Ovary (tissue), 9 donors: ENCODE results near the gene UEVLD. TPM values are rescaled to one million over a fixed set of nuclear protein-coding genes. Genes with fewer than 3 reads are reported as not detected.

Experiments used
- DNase-seq, 5 donors: peaks; one replicate each; pipeline ENCODE4 v3.0.0-alpha.2; 2019 to 2020
- H3K27ac ChIP-seq, 2 donors: fragments of 200-600 bp; one replicate each; pipeline versions ENCODE4 v1.5.1 to v1.8.0; 2019 to 2022
- H3K27me3 ChIP-seq: fragments of 200-600 bp; one replicate; pipeline ENCODE4 v1.8.0; 2022
- H3K36me3 ChIP-seq: fragments of 200-600 bp; sonication (generic); one replicate; pipeline ENCODE4 v1.5.1; 2019
- H3K4me1 ChIP-seq: one replicate; pipeline ENCODE4 v1.8.1; 2013; ENCODE audit warnings: mild to moderate bottlenecking, moderate library complexity; ENCODE audit not compliant: insufficient read depth
- H3K4me3 ChIP-seq: fragments of 200-600 bp; sonication (generic); one replicate; pipeline ENCODE4 v1.5.1; 2017
- H3K9me3 ChIP-seq, 2 donors: fragments of 200-600 bp in 1 of 2; sonication (generic) in 1 of 2; one replicate each; pipeline versions ENCODE4 v1.5.1 to v1.8.1; 2013 to 2019; ENCODE audit warnings: mild to moderate bottlenecking in 1 of 2, moderate library complexity in 1 of 2
- CTCF ChIP-seq, 3 donors: fragments of 450-650 bp in 2 of 3; fragments of 200-600 bp in 1 of 3; IDR thresholded peaks; one replicate each; pipeline versions ENCODE4 v1.5.1 to v1.8.0; 2016 to 2022; ENCODE audit warnings: antibody characterized with exemption in 3 of 3, mild to moderate bottlenecking in 1 of 3
- EP300 ChIP-seq: sonication (generic); formaldehyde crosslinking; IDR thresholded peaks from one replicate; pipeline ENCODE4 v1.6.1; 2017; ENCODE audit warnings: antibody characterized with exemption
- POLR2A ChIP-seq: fragments of 450-650 bp; IDR thresholded peaks from one replicate; pipeline ENCODE4 v1.6.1; 2017; ENCODE audit warnings: antibody characterized with exemption, mild to moderate bottlenecking, moderate library complexity
- WGBS, 3 donors: extraction: QIAGEN DNeasy Blood & Tissue Kit in 1 of 3; methylation state at CpG; one replicate each; pipeline versions ENCODE4 v1.1.5 to v1.1.7; 2013 to 2017; 5-methylcytosine and 5-hydroxymethylcytosine counted together
- intact Hi-C, 4 donors: fragments of 100-400 bp; cut with DNase I; formaldehyde crosslinking; loops; one replicate each; pipeline versions ENCODE4 v1.11.0 to v1.15.1; 2022 to 2023
- polyA plus RNA-seq, 2 donors: library from polyadenylated mRNA; stranded (reverse); fragments of 200-250 nt in 1 of 2; fragments of 350-450 nt in 1 of 2; fragmentation: Illumina TruSeq in 1 of 2; extraction: RNeasy Lipid Tissue Mini Kit (QIAGEN cat#74804) in 1 of 2; gene quantifications; one replicate each; pipeline ENCODE4 v1.2.3, GENCODE V29; 2013 to 2014
- total RNA-seq, 7 donors: library from RNA; depleted of rRNA in 2 of 7; stranded (reverse); fragments of >200 nt in 2 of 7; fragmentation: NEBNext Ultra II Directional in 3 of 7; extraction: Animal tissue kit (Norgen Biotek cat#: 25700) in 3 of 7; gene quantifications; one replicate each; pipeline versions ENCODE4 v1.1.0 to v1.2.4, GENCODE V29; 2016 to 2023
- donor health status: DM: no; HTN: no; CAD: no; lungs with moderate emphysema.
- donor health status: DM: no; HTN: no; CAD: no.
- donor health status: Bipolar disorder and iron deficiency.
- donor health status: DM: yes; HTN: yes; CAD: no.
- donor health status: DM: no; HTN: no; CAD: no.
- donor health status: DM: yes; HTN: yes; CAD: no.

The UEVLD gene
- total and polyA plus RNA-seq, 9 donors, result 7.0 to 22.9 (median 16.7) TPM

DNA sequence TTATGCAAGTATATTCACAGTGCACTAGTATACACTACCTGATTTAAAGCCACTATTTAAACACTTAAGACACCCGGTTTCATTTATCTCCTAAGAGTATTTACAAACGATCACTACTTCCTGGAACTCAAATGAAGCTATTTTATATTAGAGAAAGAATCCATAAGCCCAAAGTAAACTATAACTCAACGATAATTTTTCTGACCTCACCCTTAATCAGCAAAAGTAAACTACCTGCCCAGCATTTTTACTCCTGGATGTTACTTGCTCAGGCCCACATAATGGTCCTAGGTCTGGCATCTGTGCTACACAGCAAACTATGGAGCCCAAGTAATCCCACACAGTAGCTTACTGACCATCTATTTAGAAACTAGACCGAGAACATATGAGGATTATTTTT, 95.2 kb downstream of the UEVLD start:
- H3K4me1 ChIP-seq, result peaks cover 1% of the 10 kb centered on the region
- no peaks in the 10 kb centered on the region for H3K9me3 ChIP-seq
- H3K27ac ChIP-seq, result no peak overlapping the region
- DNase-seq, result no peak
- H3K36me3 ChIP-seq, result no peaks in the 10 kb centered on the region
- H3K27me3 ChIP-seq, result no peaks in the 10 kb centered on the region
- no peak for TF ChIP-seq EP300
- TF ChIP-seq POLR2A, result no peak
- no peak for TF ChIP-seq CTCF (IDR thresholded peaks at IDR 0.05)
- H3K4me3 ChIP-seq, result no peak overlapping the region
- WGBS, 3 donors, result 66 to 84% (median 68%) methylated on average over 4 of the region's 4 CpGs
- intact Hi-C loops, result no loop called here

DNA sequence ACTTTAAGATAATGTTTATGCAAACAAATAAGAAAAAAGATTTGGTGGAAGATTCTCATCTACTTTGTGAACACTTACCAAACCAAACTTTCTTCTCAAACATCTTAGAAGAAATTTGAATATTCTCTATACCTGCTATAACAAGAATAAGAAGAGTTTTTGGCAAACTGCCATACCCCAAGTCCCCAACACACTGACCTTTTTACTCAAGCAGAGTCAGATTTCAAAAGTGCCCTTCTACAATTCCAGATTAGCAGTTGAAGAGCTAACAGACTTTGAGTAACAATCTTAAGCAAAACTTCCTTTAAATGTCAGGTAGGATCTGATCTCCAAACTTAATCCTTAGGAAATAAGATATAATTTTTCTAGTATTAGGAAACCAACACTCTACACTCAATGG, 95.6 kb downstream of the UEVLD start:
- no peak for DNase-seq
- no peak overlapping the region for H3K27ac ChIP-seq
- intact Hi-C loops, result no loop called here
- no peak overlapping the region for H3K4me3 ChIP-seq
- TF ChIP-seq EP300 (no peak), POLR2A (no peak), CTCF (IDR thresholded peaks at IDR 0.05) (no peak)
- no peaks in the 10 kb centered on the region for H3K27me3 ChIP-seq
- H3K36me3 ChIP-seq, result no peaks in the 10 kb centered on the region
- peaks cover 1% of the 10 kb centered on the region for H3K4me1 ChIP-seq
- H3K9me3 ChIP-seq, result no peaks in the 10 kb centered on the region

DNA sequence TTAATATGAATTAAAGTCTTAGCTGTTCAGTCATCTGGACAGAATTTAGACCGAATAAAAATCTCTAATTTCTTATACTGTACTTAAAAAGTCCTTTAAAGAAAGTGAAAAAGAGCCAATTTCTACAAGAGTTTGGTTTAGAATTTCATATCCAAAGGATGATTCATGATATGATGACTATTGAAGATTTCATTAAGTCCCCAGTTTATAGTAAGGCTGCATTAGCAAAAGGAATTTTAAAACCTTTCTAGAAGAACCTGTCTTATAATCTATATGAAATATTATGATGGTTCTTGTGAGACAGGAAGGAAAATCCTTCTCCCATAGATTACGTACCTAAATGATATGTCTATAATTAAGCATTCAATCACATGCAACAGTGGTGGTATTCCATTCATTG, 96.6 kb downstream of the UEVLD start:
- Histone ChIP-seq H3K27ac (no peak overlapping the region), H3K27me3 (no peaks in the 10 kb centered on the region), H3K4me1 (peaks cover 1% of the 10 kb centered on the region), H3K4me3 (no peak overlapping the region), H3K9me3 (no peaks in the 10 kb centered on the region), H3K36me3 (no peaks in the 10 kb centered on the region)
- 92 to 97% (median 96%) methylated on average over 2 of the region's 2 CpGs for WGBS, 3 donors
- no peak for DNase-seq
- intact Hi-C loops, result no loop called here
- no peak for TF ChIP-seq CTCF (IDR thresholded peaks at IDR 0.05)
- no peak for TF ChIP-seq EP300
- no peak for TF ChIP-seq POLR2A

GRCh38 chr11:18490736-18491485, 97.6 kb downstream of the UEVLD start:
- H3K4me1 ChIP-seq, result no peaks in the 10 kb centered on the region
- H3K27me3 ChIP-seq, result no peaks in the 10 kb centered on the region
- H3K36me3 ChIP-seq, result no peaks in the 10 kb centered on the region
- no peak overlapping the region for H3K27ac ChIP-seq
- intact Hi-C loops, result no loop called here
- no peaks in the 10 kb centered on the region for H3K9me3 ChIP-seq
- TF ChIP-seq EP300, result no peak
- no peak for TF ChIP-seq CTCF (IDR thresholded peaks at IDR 0.05)
- TF ChIP-seq POLR2A, result no peak
- 86 to 87% (median 86%) methylated on average over 15 of the region's 15 CpGs for WGBS, 3 donors
- no peak for DNase-seq
- no peak overlapping the region for H3K4me3 ChIP-seq
